GM12874 (cell line): ENCODE data around the gene UGT2B7.

Experiments used
- CTCF ChIP-seq: IDR thresholded peaks from 2 replicates; pipeline ENCODE4 v1.5.1; 2011; ENCODE audit warnings: low read depth, mild to moderate bottlenecking, control low read depth, low read length, moderate library complexity; ENCODE audit not compliant: insufficient read depth

Gene UGT2B7

DNA sequence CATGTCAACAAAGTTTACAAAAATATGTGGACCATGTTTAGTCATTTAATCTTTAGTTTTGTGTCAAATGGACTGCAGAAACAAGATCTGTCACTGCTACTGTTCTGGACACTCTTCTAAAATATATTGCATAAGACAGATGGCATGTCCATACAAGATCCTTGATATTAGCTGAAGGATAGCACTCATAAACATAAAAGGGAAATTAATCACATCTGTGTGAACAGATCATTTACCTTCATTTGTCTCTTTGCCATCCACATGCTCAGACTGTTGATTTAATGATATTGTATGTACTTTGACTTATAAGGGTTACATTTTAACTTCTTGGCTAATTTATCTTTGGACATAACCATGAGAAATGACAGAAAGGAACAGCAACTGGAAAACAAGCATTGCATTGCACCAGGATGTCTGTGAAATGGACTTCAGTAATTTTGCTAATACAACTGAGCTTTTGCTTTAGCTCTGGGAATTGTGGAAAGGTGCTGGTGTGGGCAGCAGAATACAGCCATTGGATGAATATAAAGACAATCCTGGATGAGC, at the start of gene UGT2B7:
Gene UGT2B7, plus strand, starts transcription at position 364 of the 546 bp plus-strand sequence. Its CDS starts 47 bp downstream, at position 411.
- TF ChIP-seq CTCF, result no peak

- TF ChIP-seq CTCF, result no peak
Observed at GRCh38 chr4:69049860-69050259, 46.4 kb upstream of the UGT2B7 start.

- no peak for TF ChIP-seq CTCF
Observed at GRCh38 chr4:69051576-69051943, 44.7 kb upstream of the UGT2B7 start.

- TF ChIP-seq CTCF, result no peak
Observed at GRCh38 chr4:69054578-69055200, 41.6 kb upstream of the UGT2B7 start.

DNA sequence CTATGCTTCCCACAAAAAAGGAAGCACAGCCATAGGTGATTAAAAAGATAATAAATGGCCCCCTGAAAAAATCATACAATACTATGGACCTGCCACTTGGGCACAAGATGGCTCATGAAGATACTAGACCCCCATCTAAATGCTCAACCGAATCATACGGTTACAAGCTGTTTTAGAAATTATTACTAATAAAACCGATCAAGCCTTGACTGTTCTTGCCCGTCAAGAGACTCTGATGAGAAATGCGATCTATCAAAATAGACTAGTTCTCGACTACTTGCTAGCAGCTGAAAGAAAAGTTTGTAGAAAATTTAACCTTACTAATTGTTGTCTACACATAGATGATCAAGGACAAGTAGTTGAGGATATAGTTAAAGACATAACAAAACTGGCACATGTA, 40.1 kb upstream of the UGT2B7 start:
- TF ChIP-seq CTCF, result no peak

GRCh38 chr4:69056921-69057550, 39.2 kb upstream of the UGT2B7 start:
- no peak for TF ChIP-seq CTCF

DNA sequence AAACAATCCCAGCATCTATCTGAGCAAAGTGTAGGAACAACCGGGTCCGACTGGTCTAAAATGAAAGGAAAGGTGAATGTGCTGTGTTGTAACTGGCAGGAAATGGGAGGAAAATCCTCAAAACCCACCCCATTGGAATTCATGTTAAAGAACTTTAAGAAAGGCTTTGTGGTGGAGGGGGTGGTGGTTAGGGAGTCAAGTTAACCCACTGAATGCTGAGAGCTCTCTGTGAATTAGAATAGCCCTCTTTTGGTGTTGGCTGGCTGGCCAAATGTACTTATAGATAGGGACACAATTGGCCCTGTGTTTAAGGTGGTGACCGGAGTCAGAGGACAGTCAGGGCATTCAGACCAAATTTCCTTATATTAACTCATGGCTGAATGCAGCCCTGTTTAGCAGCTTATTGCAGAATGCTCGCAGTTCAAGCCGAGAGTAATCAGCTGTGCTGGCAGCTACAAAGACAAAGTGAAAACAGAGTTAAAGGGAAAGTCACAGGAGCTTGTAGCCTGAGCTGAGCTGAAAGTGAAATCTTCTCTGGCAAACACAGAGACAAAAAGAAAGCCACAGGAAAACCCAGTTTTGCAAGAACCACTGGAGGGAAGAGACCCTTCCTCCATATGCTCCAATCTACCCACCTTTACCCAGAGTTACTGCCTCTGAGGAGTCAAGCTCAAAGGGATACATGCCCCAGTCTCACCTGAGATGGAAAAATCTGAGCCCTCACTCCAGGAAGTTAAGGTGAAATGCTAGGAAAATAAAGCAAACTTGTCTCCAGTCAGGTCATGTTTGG, 38.5 kb upstream of the UGT2B7 start:
- TF ChIP-seq CTCF, result no peak
